IMR-90 (cell line): ENCODE measurements around the gene SLC29A3. TPM values are rescaled to one million over a fixed set of nuclear protein-coding genes. Genes with fewer than 3 reads are reported as not detected.

Experiments
- ATAC-seq: fragments of 200-7000 bp; cut with Tn5 transposase; 2 replicates; pipeline ENCODE4 v1.9.1; 2020; ENCODE audit warnings: low read depth, mild to moderate bottlenecking, moderate library complexity
- BruUV-seq: library from RNA; stranded (reverse); fragments of 400-500 nt; replicated peaks from 2 replicates; lab custom pipeline; 2021; lab: Mats Ljungman, UMichigan
- CTCF ChIA-PET: fragments of 300-600 bp; formaldehyde crosslinking; extraction: SDS; loops from one replicate; lab custom pipeline; 2021; ENCODE audit warnings: antibody characterized with exemption; lab: Yijun Ruan, JAX
- POLR2A ChIA-PET: fragments of 300-600 bp; sonication (Branson Sonifier 250); formaldehyde crosslinking; loops from one replicate; lab custom pipeline; 2022; ENCODE audit warnings: antibody characterized with exemption; ENCODE audit not compliant: unreplicated experiment; lab: Charles Lee
- DNase-seq: peaks from one replicate; pipeline ENCODE4 v3.0.0; 2013
- H2AFZ ChIP-seq: replicated peaks from 2 replicates; pipeline ENCODE3; 2013; ENCODE audit warnings: low read length, mild to moderate bottlenecking; ENCODE audit not compliant: poor library complexity
- H2AK5ac ChIP-seq: 2 replicates; pipeline ENCODE4 v1.6.1; 2013; ENCODE audit warnings: low read depth, low read length, inconsistent platforms
- H2AK9ac ChIP-seq: replicated peaks from 2 replicates; pipeline ENCODE3; 2013; ENCODE audit warnings: mild to moderate bottlenecking, low read depth, low read length, moderate library complexity; ENCODE audit not compliant: poor library complexity
- H2BK120ac ChIP-seq: 2 replicates; pipeline ENCODE4 v1.6.1; 2013; ENCODE audit warnings: low read depth, low read length, inconsistent platforms
- H2BK15ac ChIP-seq: 3 replicates; pipeline ENCODE4 v1.6.1; 2013; ENCODE audit warnings: low read depth, low read length, inconsistent platforms
- H2BK20ac ChIP-seq: 2 replicates; pipeline ENCODE4 v1.6.1; 2013; ENCODE audit warnings: low read depth, mild to moderate bottlenecking, inconsistent platforms, low read length, moderate library complexity
- H2BK5ac ChIP-seq: 2 replicates; pipeline ENCODE4 v1.6.1; 2013; ENCODE audit warnings: mild to moderate bottlenecking, low read depth, low read length, inconsistent platforms; ENCODE audit not compliant: poor library complexity, severe bottlenecking
- H3K14ac ChIP-seq: replicated peaks from 2 replicates; pipeline ENCODE4 v1.6.1; 2013; ENCODE audit warnings: low read depth, low read length, inconsistent platforms
- H3K18ac ChIP-seq: 2 replicates; pipeline ENCODE4 v1.6.1; 2013; ENCODE audit warnings: low read depth, low read length, control low read depth
- H3K23ac ChIP-seq: 2 replicates; pipeline ENCODE4 v1.6.1; 2013; ENCODE audit warnings: low read depth, low read length, inconsistent platforms
- H3K27ac ChIP-seq: 2 replicates; pipeline ENCODE4 v1.5.1; 2013; ENCODE audit warnings: mild to moderate bottlenecking, control low read depth, low read length; ENCODE audit not compliant: insufficient read depth
- H3K27me3 ChIP-seq: 2 replicates; pipeline ENCODE4 v1.6.1; 2013; ENCODE audit warnings: low read length; ENCODE audit not compliant: control insufficient read depth, insufficient read depth
- H3K36me3 ChIP-seq: 2 replicates; pipeline ENCODE4 v1.6.1; 2013; ENCODE audit warnings: low read length, mixed read lengths; ENCODE audit not compliant: control insufficient read depth, insufficient read depth
- H3K4ac ChIP-seq: 2 replicates; pipeline ENCODE4 v1.6.1; 2013; ENCODE audit warnings: low read depth, low read length, inconsistent platforms
- H3K4me1 ChIP-seq: 2 replicates; pipeline ENCODE4 v1.6.1; 2013; ENCODE audit warnings: low read length, mixed read lengths; ENCODE audit not compliant: control insufficient read depth, insufficient read depth
- H3K4me2 ChIP-seq: 2 replicates; pipeline ENCODE4 v1.6.1; 2013; ENCODE audit warnings: low read depth, mild to moderate bottlenecking, control low read depth, low read length, moderate library complexity
- H3K4me3 ChIP-seq: 2 replicates; pipeline ENCODE4 v1.5.1; 2013; ENCODE audit warnings: low read depth, mild to moderate bottlenecking, control low read depth, low read length, moderate library complexity; ENCODE audit not compliant: insufficient read depth
- H3K56ac ChIP-seq: 2 replicates; pipeline ENCODE4 v1.6.1; 2013; ENCODE audit warnings: low read length, inconsistent platforms; ENCODE audit not compliant: insufficient read depth; ENCODE audit errors: extremely low read depth
- H3K79me1 ChIP-seq, 2 experiments: 2 replicates each; pipeline ENCODE4 v1.6.1; 2013; ENCODE audit warnings: low read length in 2 of 2, inconsistent platforms in 1 of 2, low read depth in 1 of 2
- H3K9ac ChIP-seq: 2 replicates; pipeline ENCODE4 v1.6.1; 2013; ENCODE audit warnings: low read depth, low read length, control low read depth
- H3K9me1 ChIP-seq: 2 replicates; pipeline ENCODE4 v1.6.1; 2013; ENCODE audit warnings: low read length, inconsistent platforms; ENCODE audit not compliant: insufficient read depth
- H3K9me3 ChIP-seq: 2 replicates; pipeline ENCODE4 v1.6.1; 2013; ENCODE audit warnings: low read length; ENCODE audit not compliant: control insufficient read depth, insufficient read depth
- H4K20me1 ChIP-seq: 2 replicates; pipeline ENCODE4 v1.6.1; 2013; ENCODE audit warnings: low read length, inconsistent platforms; ENCODE audit not compliant: insufficient read depth
- H4K5ac ChIP-seq: 2 replicates; pipeline ENCODE4 v1.6.1; 2013; ENCODE audit warnings: mild to moderate bottlenecking, low read depth, low read length, control low read depth
- H4K8ac ChIP-seq, 2 experiments: 2 replicates each; pipeline ENCODE4 v1.6.1; 2013; ENCODE audit warnings: low read depth in 2 of 2, low read length in 2 of 2, control low read depth in 1 of 2, inconsistent platforms in 1 of 2
- H4K91ac ChIP-seq: 2 replicates; pipeline ENCODE4 v1.6.1; 2013; ENCODE audit warnings: low read depth, low read length, inconsistent platforms; ENCODE audit not compliant: insufficient read depth
- MAFK ChIP-seq: IDR thresholded peaks from 2 replicates; pipeline ENCODE4 v1.6.1; 2012; ENCODE audit warnings: low read depth, low read length, improper control_type of control experiment
- SMC3 ChIP-seq: fragments of 150-350 bp; IDR thresholded peaks from 2 replicates; pipeline ENCODE4 v1.6.1; 2016; ENCODE audit warnings: low read depth, mild to moderate bottlenecking, antibody characterized with exemption, low read length, moderate library complexity
- WGBS, 2 experiments: methylation state at CpG; one replicate each; pipeline versions ENCODE4 v1.1.5 to v1.1.7; 2013; ENCODE audit warnings: missing lambda C conversion rate in 2 of 2; ENCODE audit not compliant: insufficient read length in 1 of 2; ENCODE audit errors: extremely low coverage in 2 of 2; 5-methylcytosine and 5-hydroxymethylcytosine counted together
- dilution Hi-C: fragments of 300-500 bp; cut with HindIII; formaldehyde crosslinking; loops from one replicate; pipeline ENCODE4 v1.14.3; 2018; ENCODE audit warnings: low sequenced_read_pairs; ENCODE audit not compliant: unreplicated experiment
- in situ Hi-C: fragments of 300-500 bp; cut with MboI; formaldehyde crosslinking; loops from 3 replicates; pipeline ENCODE4 v1.14.3; 2019; ENCODE audit warnings: low sequenced_read_pairs, inconsistent platforms, mixed read lengths
- intact Hi-C: fragments of 100-400 bp; cut with micrococcal nuclease; formaldehyde crosslinking; loops from 2 replicates; pipeline ENCODE4 v1.10.0; 2022
- polyA plus RNA-seq, 3 experiments: library from polyadenylated mRNA; depleted of rRNA; stranded (reverse); fragments of >200 nt; gene quantifications; 2 replicates each; pipeline ENCODE4 v1.2.3, GENCODE V29; 2012; ENCODE audit warnings: low replicate concordance in 1 of 3
- total RNA-seq: library from RNA; depleted of rRNA; stranded (reverse); fragments of >200 nt; gene quantifications from 2 replicates; pipeline ENCODE4 v1.2.3, GENCODE V29; 2012

SLC29A3 gene
- total and polyA plus RNA-seq, 2 of the 4 experiments (the other 2 are of a cell fraction): 0.72 to 3.0 TPM

- Histone ChIP-seq H2AK9ac (no peak overlapping the region), H3K4me3 (no peak overlapping the region), H3K4ac (no peak overlapping the region), H2BK5ac (no peak overlapping the region), H3K9ac (no peak overlapping the region), H4K8ac (no peak overlapping the region), H2BK20ac (no peak overlapping the region), H2AK5ac (no peak overlapping the region), H2BK15ac (no peak overlapping the region), H3K36me3 (no peaks in the 10 kb centered on the region), H4K5ac (no peak overlapping the region), H4K91ac (no peak overlapping the region), H3K27ac (no peak overlapping the region), H3K9me3 (no peaks in the 10 kb centered on the region), H3K14ac (no peak overlapping the region), H3K27me3 (peaks cover 11% of the 10 kb centered on the region), H2AFZ (no peak overlapping the region), H2BK120ac (no peak overlapping the region), H4K20me1 (no peaks in the 10 kb centered on the region), H3K4me2 (no peak overlapping the region), H3K18ac (no peak overlapping the region), H3K79me1 (no peaks in the 10 kb centered on the region), H3K4me1 (no peaks in the 10 kb centered on the region), H3K56ac (no peak overlapping the region), H3K23ac (no peak overlapping the region), H3K9me1 (no peaks in the 10 kb centered on the region)
- in situ Hi-C loops: no loop called here
- ATAC-seq: no peak
- POLR2A ChIA-PET: no interaction called here
- WGBS, 2 experiments: 53% methylated on average over 3 of the region's 8 CpGs; no CpG with 5 or more reads in 1 of the 2 experiments
- CTCF ChIA-PET: no interaction called here
- no peak for TF ChIP-seq SMC3
- TF ChIP-seq MAFK: peak; percentile 88
- no TSS peak for BruUV-seq
- dilution Hi-C loops: no loop called here
- intact Hi-C loops: no loop called here
- DNase-seq: no peak
Measured at GRCh38 chr10:71307469-71308085, 11.5 kb upstream of the SLC29A3 start.
